Activated T-cell treated with anti-CD3 and anti-CD28 coated beads, Interleukin-2, amount 50 U/mL, for 72 hours (primary cell): ENCODE results near the gene NHERF1. TPM values are rescaled to one million over a fixed set of nuclear protein-coding genes. Genes with fewer than 3 reads are reported as not detected.
A peak's percentile ranks its signal among the peaks of the same experiment; 100 is the strongest.

Source experiments
- ATAC-seq, 2 donors: fragments of 150-1000 bp; cut with Tn5 transposase; replicated peaks in 1 of 2; 2 replicates each; pipeline ENCODE4 v1.10.0; 2021; ENCODE audit warnings: moderate library complexity in 2 of 2, mild to moderate bottlenecking in 1 of 2
- DNase-seq, 2 donors: peaks; one replicate each; pipeline ENCODE4 v3.0.0; 2021 to 2022; ENCODE audit warnings: mixed read lengths in 1 of 2
- H3K27ac Mint-ChIP-seq: one replicate; pipeline ENCODE4 v1.8.0; 2022; ENCODE audit warnings: mild to moderate bottlenecking, moderate library complexity, mixed read lengths
- H3K27me3 Mint-ChIP-seq: one replicate; pipeline ENCODE4 v1.8.0; 2022; ENCODE audit warnings: low read depth, mixed read lengths
- H3K36me3 Mint-ChIP-seq, 2 donors: one replicate each; pipeline ENCODE4 v1.8.0; 2022; ENCODE audit warnings: mixed read lengths in 2 of 2, mild to moderate bottlenecking in 1 of 2; ENCODE audit not compliant: insufficient read depth in 2 of 2
- H3K4me1 Mint-ChIP-seq: one replicate; pipeline ENCODE4 v1.8.0; 2022; ENCODE audit warnings: low read depth, mixed read lengths
- H3K4me3 Mint-ChIP-seq, 2 donors: one replicate each; pipeline ENCODE4 v1.8.0; 2022; ENCODE audit warnings: mild to moderate bottlenecking in 2 of 2, mixed read lengths in 2 of 2, moderate library complexity in 2 of 2
- H3K9me3 Mint-ChIP-seq, 2 donors: one replicate each; pipeline ENCODE4 v1.8.0; 2022; ENCODE audit warnings: mixed read lengths in 2 of 2
- total RNA-seq, 2 donors: library from RNA; stranded (reverse); gene quantifications; one replicate each; pipeline ENCODE4 v1.2.3, GENCODE V29; 2022

The NHERF1 gene
- total RNA-seq, 2 donors from 2014 or later: 78.8 to 81.2 TPM

DNA sequence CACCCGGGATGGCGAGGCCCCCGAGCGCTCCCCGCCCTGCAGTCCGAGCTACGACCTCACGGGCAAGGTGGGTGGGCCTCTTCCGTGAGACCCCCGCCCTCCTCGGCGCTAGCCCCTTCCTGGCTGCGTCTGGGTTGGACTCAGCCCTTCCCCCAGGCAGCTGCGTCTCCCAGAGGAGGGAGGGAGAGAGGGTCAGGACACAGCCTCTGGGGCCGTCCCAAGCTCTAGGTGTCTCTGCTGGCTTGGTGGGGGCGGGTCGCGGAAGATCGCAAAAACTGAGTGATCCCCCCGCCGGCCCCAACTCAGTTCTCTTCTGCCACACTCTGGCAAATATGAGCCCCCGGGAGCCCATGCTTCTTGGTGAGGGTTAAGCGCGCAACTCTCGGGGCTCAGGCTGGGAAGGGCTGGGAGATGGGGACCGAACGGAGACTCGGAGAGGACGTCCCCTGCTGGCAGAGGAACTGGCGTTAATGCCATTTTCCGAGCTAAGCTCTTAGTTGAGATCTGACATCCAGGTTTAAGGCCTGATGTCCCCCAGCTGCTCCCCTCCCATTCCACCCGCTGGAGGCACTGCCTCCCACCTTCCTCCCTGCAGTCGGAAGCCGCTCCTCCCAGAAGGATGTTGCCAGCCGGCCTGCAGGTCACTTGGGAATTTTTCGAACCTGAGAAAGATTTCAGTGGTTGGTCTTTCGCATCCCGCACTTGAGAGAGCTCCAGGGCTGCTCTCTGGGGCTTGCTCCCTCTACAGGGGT is 11.0 kb upstream of the NHERF1 start:
- Mint-ChIP-seq H3K36me3 (no peaks in the 10 kb centered on the region), H3K4me3 (peak overlapping the region; percentile 85 to 87), H3K9me3 (no peaks in the 10 kb centered on the region), H3K4me1 (peaks cover 49% of the 10 kb centered on the region), H3K27me3 (no peaks in the 10 kb centered on the region), H3K27ac (peak overlapping the region; percentile 24)
- peak; percentile 22 to 25 for ATAC-seq
- DNase-seq: peak; percentile 54 to 61

- H3K9me3 Mint-ChIP-seq: no peaks in the 10 kb centered on the region
- peak overlapping the region; percentile 85 to 87 for H3K4me3 Mint-ChIP-seq
- ATAC-seq (peak; percentile 85 to 87), DNase-seq (peak; percentile 89)
- peaks cover 57% of the 10 kb centered on the region for H3K4me1 Mint-ChIP-seq
- peak overlapping the region; percentile 11 for H3K27ac Mint-ChIP-seq
- no peaks in the 10 kb centered on the region for H3K27me3 Mint-ChIP-seq
- no peaks in the 10 kb centered on the region for H3K36me3 Mint-ChIP-seq
Observed at GRCh38 chr17:74738051-74738996, 10.1 kb upstream of the NHERF1 start.

- Mint-ChIP-seq H3K4me1 (peaks cover 67% of the 10 kb centered on the region), H3K27ac (peak overlapping the region; percentile 85), H3K36me3 (peaks cover 2 to 7% of the 10 kb centered on the region in 2 donors), H3K27me3 (no peaks in the 10 kb centered on the region), H3K4me3 (peak overlapping the region; percentile 85 to 87), H3K9me3 (peaks cover 0 to 3% of the 10 kb centered on the region in 2 donors)
- DNase-seq (no peak), ATAC-seq (no peak)
Observed at GRCh38 chr17:74739227-74739831, 9.1 kb upstream of the NHERF1 start.

DNA sequence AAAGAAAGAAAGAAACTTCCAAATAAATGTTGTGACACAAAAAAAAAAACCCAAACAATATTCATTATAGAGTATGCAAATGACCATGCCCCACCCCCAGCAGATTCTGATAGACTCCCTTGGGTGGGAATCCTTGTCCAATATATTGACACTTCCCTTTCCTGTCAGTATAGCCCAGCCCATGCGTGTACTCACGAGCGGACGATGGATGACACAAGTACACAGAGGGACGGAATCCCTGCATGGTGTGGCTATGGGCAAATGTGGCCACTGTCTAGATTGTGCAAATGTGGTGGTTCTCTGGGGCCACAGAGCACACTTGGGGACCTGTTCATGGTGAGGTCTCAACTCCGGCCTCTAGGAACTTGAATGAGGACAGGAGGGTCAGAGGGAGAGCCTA is 8.3 kb upstream of the NHERF1 start:
- H3K27me3 Mint-ChIP-seq: no peaks in the 10 kb centered on the region
- H3K4me1 Mint-ChIP-seq: peaks cover 74% of the 10 kb centered on the region
- H3K4me3 Mint-ChIP-seq: peak overlapping the region in 1 of 2 donors; percentile 5
- peaks cover 0 to 3% of the 10 kb centered on the region in 2 donors for H3K9me3 Mint-ChIP-seq
- no peak overlapping the region for H3K27ac Mint-ChIP-seq
- H3K36me3 Mint-ChIP-seq: peaks cover 2 to 7% of the 10 kb centered on the region in 2 donors
- DNase-seq (no peak), ATAC-seq (no peak)

GRCh38 chr17:74740641-74741387 is 7.6 kb upstream of the NHERF1 start:
- Mint-ChIP-seq H3K9me3 (peaks cover 0 to 3% of the 10 kb centered on the region in 2 donors), H3K4me1 (peaks cover 74% of the 10 kb centered on the region), H3K27ac (no peak overlapping the region), H3K4me3 (no peak overlapping the region), H3K36me3 (peaks cover 2 to 7% of the 10 kb centered on the region in 2 donors), H3K27me3 (no peaks in the 10 kb centered on the region)
- ATAC-seq: no peak
- no peak for DNase-seq

DNA sequence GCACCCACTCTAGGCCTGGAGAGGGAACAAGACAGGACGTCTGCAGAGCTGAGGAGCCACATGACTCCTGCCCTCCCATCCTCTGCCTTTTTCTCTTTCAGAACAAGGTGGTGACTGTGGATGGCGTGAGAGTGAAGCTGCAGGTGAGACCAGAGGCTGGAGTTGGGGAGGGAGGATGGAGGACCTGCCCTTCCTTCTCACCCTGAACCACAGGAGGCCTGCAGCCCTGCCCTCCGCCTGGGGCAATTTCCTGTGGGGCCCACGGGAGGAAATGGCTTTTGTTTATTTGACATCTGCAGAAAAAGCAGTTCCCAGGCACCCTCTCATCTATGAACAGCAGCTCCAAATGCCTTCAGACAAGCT is 6.3 kb upstream of the NHERF1 start:
- ATAC-seq (peak; percentile 24 to 27), DNase-seq (peak; percentile 58 to 74)
- no peaks in the 10 kb centered on the region for H3K27me3 Mint-ChIP-seq
- peaks cover 0 to 3% of the 10 kb centered on the region in 2 donors for H3K9me3 Mint-ChIP-seq
- H3K36me3 Mint-ChIP-seq: peaks cover 2 to 7% of the 10 kb centered on the region in 2 donors
- peaks cover 77% of the 10 kb centered on the region for H3K4me1 Mint-ChIP-seq
- H3K27ac Mint-ChIP-seq: peak overlapping the region; percentile 55
- H3K4me3 Mint-ChIP-seq: peak overlapping the region; percentile 71 to 80

- Mint-ChIP-seq H3K4me3 (peak overlapping the region; percentile 51 to 80), H3K27me3 (no peaks in the 10 kb centered on the region), H3K9me3 (peaks cover 0 to 3% of the 10 kb centered on the region in 2 donors), H3K4me1 (peaks cover 77% of the 10 kb centered on the region), H3K27ac (peak overlapping the region; percentile 82), H3K36me3 (peaks cover 2 to 7% of the 10 kb centered on the region in 2 donors)
- DNase-seq (no peak), ATAC-seq (no peak)
Observed at GRCh38 chr17:74742978-74743545, 5.4 kb upstream of the NHERF1 start.

- Mint-ChIP-seq H3K36me3 (peaks cover 2 to 7% of the 10 kb centered on the region in 2 donors), H3K27me3 (no peaks in the 10 kb centered on the region), H3K9me3 (peaks cover 0 to 3% of the 10 kb centered on the region in 2 donors), H3K4me3 (no peak overlapping the region), H3K27ac (no peak overlapping the region), H3K4me1 (peaks cover 70% of the 10 kb centered on the region)
- DNase-seq (no peak), ATAC-seq (no peak)
Observed at GRCh38 chr17:74743755-74744154, 4.7 kb upstream of the NHERF1 start.

DNA sequence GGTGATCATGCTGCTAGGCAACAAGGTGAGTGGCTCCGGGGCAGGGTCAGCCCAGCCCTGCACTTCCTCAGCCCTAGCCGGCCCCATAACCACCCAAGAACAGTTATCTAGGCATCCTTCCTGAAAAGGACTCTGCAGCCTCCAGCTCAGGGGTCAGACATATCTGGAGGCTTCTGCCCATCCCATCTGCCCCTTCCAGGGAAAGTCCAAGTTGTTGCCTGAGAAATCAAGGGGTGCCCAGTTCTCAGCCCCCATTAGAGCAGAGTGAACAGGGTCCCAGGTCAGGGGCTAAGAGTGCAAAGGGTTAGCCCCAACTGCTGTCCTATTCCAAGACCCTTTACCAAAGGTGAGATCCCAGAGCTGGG is 4.1 kb upstream of the NHERF1 start:
- Mint-ChIP-seq H3K4me3 (peak overlapping the region; percentile 15 to 36), H3K36me3 (peaks cover 2 to 7% of the 10 kb centered on the region in 2 donors), H3K9me3 (peaks cover 0 to 3% of the 10 kb centered on the region in 2 donors), H3K27ac (no peak overlapping the region), H3K27me3 (no peaks in the 10 kb centered on the region), H3K4me1 (peaks cover 64% of the 10 kb centered on the region)
- no peak for ATAC-seq
- DNase-seq: no peak

- Mint-ChIP-seq H3K27ac (no peak overlapping the region), H3K4me1 (peaks cover 65% of the 10 kb centered on the region), H3K9me3 (peaks cover 0 to 3% of the 10 kb centered on the region in 2 donors), H3K36me3 (peaks cover 7 to 10% of the 10 kb centered on the region in 2 donors), H3K27me3 (no peaks in the 10 kb centered on the region), H3K4me3 (peak overlapping the region; percentile 15 to 36)
- peak; percentile 14 to 26 for ATAC-seq
- peak; percentile 85 to 97 for DNase-seq
Observed at GRCh38 chr17:74744714-74745547, 3.5 kb upstream of the NHERF1 start.

DNA sequence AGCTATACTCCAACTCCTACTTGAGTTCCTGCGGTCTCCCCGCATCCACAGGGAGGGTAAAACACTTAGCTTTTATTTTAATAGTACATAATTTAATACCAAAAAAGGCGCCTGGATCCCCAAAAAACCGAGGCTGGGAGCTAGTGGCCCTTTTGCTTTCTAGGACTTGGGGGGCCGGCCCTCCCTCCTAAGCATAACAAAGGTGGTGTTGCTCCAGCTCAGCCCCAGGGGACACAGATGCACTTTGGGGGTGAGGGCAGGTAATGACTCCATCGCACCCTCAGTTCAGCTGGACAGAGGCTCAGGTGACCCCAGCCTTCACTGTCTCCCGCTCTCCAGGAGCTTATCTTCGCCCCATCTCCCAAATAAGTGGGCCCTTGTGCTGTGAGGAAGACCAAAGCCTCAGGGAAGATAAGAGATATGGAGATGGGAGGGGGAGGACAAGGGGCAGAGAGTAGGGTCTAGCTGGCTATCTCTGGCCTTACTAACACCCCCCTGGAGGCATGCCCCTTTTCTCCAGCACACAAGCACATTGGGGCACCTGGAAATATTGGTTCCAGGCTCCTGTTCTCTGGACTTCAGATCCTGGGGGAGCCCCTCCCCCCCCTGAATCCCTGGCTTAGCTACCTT is 2.8 kb upstream of the NHERF1 start:
- Mint-ChIP-seq H3K4me3 (no peak overlapping the region), H3K9me3 (peaks cover 0 to 3% of the 10 kb centered on the region in 2 donors), H3K4me1 (peaks cover 66% of the 10 kb centered on the region), H3K27me3 (no peaks in the 10 kb centered on the region), H3K27ac (no peak overlapping the region), H3K36me3 (peaks cover 7 to 10% of the 10 kb centered on the region in 2 donors)
- ATAC-seq (no peak), DNase-seq (no peak)
